Measurements from ENCODE around the gene PILRB.

DNA sequence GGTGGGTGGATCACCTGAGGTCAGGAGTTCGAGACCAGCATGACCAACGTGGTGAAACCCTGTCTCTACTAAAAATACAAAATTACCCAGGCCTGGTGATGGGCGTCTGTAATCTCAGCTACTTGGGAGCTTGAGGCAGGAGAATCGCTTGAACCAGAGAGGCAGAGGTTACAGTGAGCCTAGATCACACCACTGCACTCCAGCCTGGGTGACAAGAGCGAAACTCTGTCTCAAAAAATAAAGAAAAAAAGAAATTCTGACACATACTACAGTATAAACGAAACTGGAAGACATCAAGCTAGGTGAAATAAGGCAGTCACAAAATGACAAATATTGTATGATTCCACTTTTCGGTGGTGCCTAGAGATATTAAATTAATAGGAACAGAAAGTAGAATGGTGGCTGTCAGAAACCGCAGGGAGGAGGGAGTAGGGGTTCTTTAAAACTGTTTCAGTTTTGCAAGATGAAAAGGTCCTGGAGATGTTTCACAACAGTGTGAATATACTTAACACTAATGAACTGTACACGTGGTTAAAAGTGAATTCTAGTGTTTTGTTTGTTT is 38.6 kb downstream of the PILRB start:
- TF ChIP-seq POLR2A (IDR thresholded peaks at IDR 0.05) (no peak), EP300 (IDR thresholded peaks at IDR 0.05) (no peak)
- TF ChIP-seq, protein P1, sequence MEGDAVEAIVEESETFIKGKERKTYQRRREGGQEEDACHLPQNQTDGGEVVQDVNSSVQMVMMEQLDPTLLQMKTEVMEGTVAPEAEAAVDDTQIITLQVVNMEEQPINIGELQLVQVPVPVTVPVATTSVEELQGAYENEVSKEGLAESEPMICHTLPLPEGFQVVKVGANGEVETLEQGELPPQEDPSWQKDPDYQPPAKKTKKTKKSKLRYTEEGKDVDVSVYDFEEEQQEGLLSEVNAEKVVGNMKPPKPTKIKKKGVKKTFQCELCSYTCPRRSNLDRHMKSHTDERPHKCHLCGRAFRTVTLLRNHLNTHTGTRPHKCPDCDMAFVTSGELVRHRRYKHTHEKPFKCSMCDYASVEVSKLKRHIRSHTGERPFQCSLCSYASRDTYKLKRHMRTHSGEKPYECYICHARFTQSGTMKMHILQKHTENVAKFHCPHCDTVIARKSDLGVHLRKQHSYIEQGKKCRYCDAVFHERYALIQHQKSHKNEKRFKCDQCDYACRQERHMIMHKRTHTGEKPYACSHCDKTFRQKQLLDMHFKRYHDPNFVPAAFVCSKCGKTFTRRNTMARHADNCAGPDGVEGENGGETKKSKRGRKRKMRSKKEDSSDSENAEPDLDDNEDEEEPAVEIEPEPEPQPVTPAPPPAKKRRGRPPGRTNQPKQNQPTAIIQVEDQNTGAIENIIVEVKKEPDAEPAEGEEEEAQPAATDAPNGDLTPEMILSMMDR (IDR thresholded peaks at IDR 0.05): no peak
